Measurements from ENCODE around the gene RPS6KA2.

RPS6KA2 gene

GRCh38 chr6:166489301-166490155, 137.5 kb downstream of the RPS6KA2 start:
- H3K4me2 ChIP-seq (ENCODE audit: insufficient read depth, low read length): no peak overlapping the region

GRCh38 chr6:166488701-166489100, 138.3 kb downstream of the RPS6KA2 start:
- no peak for DNase-seq
- no peaks in the 10 kb centered on the region for H3K27me3 ChIP-seq (ENCODE audit: insufficient read depth, low read length, poor library complexity)
- H4K20me1 ChIP-seq (ENCODE audit: insufficient read depth, low read length): no peaks in the 10 kb centered on the region
- H3K9ac ChIP-seq (ENCODE audit: low read depth, low read length): peak overlapping the region; percentile 43
- no peaks in the 10 kb centered on the region for H3K9me3 ChIP-seq (ENCODE audit: insufficient read depth, low read length, severe bottlenecking)
- peak overlapping the region; percentile 42 for H3K4me2 ChIP-seq (ENCODE audit: insufficient read depth, low read length)
- TF ChIP-seq EZH2 (IDR thresholded peaks at IDR 0.05; ENCODE audit: borderline replicate concordance, low read depth, low read length, severe bottlenecking) (no peak), CTCF (IDR thresholded peaks at IDR 0.05; ENCODE audit: borderline replicate concordance, extremely low read depth, low read length, poor library complexity, severe bottlenecking) (no peak)
- peak overlapping the region in 1 of 2 experiments; percentile 17; a peak in 2 of 4 replicates for H3K4me3 ChIP-seq (ENCODE audit: low read depth in 1 of 2, low read length in 2 of 2)
- H3K79me2 ChIP-seq (ENCODE audit: insufficient read depth, low read length): no peaks in the 10 kb centered on the region
- peak overlapping the region; percentile 57 for H2AFZ ChIP-seq (ENCODE audit: low read depth, low read length)
- ATAC-seq (ENCODE audit: insufficient read depth, low read depth): no peak
- H3K4me1 ChIP-seq (ENCODE audit: insufficient read depth, low read length): peaks cover 23% of the 10 kb centered on the region
- peak overlapping the region; percentile 97 for H3K27ac ChIP-seq (ENCODE audit: low read length)
- no peaks in the 10 kb centered on the region for H3K36me3 ChIP-seq (ENCODE audit: insufficient read depth, low read length)

More at GRCh38 chr6:166489301-166490155, 137.5 kb downstream of the RPS6KA2 start:
- Histone ChIP-seq H2AFZ (ENCODE audit: low read depth, low read length) (no peak overlapping the region), H3K27me3 (ENCODE audit: insufficient read depth, low read length, poor library complexity) (no peaks in the 10 kb centered on the region), H3K27ac (ENCODE audit: low read length) (no peak overlapping the region), H4K20me1 (ENCODE audit: insufficient read depth, low read length) (no peaks in the 10 kb centered on the region), H3K4me1 (ENCODE audit: insufficient read depth, low read length) (peaks cover 23% of the 10 kb centered on the region), H3K79me2 (ENCODE audit: insufficient read depth, low read length) (no peaks in the 10 kb centered on the region), H3K36me3 (ENCODE audit: insufficient read depth, low read length) (no peaks in the 10 kb centered on the region), H3K4me3 (ENCODE audit: low read depth in 1 of 2, low read length in 2 of 2) (no peak overlapping the region), H3K9me3 (ENCODE audit: insufficient read depth, low read length, severe bottlenecking) (no peaks in the 10 kb centered on the region), H3K9ac (ENCODE audit: low read depth, low read length) (no peak overlapping the region)
- no peak for TF ChIP-seq EZH2 (IDR thresholded peaks at IDR 0.05; ENCODE audit: borderline replicate concordance, low read depth, low read length, severe bottlenecking)
- TF ChIP-seq CTCF (IDR thresholded peaks at IDR 0.05; ENCODE audit: borderline replicate concordance, extremely low read depth, low read length, poor library complexity, severe bottlenecking): no peak
- DNase-seq (no peak), ATAC-seq (ENCODE audit: insufficient read depth, low read depth) (no peak)

- H3K9me3 ChIP-seq (ENCODE audit: insufficient read depth, low read length, severe bottlenecking): no peaks in the 10 kb centered on the region
- H3K4me3 ChIP-seq (ENCODE audit: low read depth in 1 of 2, low read length in 2 of 2): peak overlapping the region in 1 of 2 experiments; percentile 44; a peak in 2 of 4 replicates
- no peaks in the 10 kb centered on the region for H4K20me1 ChIP-seq (ENCODE audit: insufficient read depth, low read length)
- peak overlapping the region; percentile 97 for H3K27ac ChIP-seq (ENCODE audit: low read length)
- peak; percentile 88 for DNase-seq
- H3K36me3 ChIP-seq (ENCODE audit: insufficient read depth, low read length): no peaks in the 10 kb centered on the region
- H3K27me3 ChIP-seq (ENCODE audit: insufficient read depth, low read length, poor library complexity): no peaks in the 10 kb centered on the region
- H3K9ac ChIP-seq (ENCODE audit: low read depth, low read length): peak overlapping the region; percentile 52
- peak overlapping the region; percentile 57 for H2AFZ ChIP-seq (ENCODE audit: low read depth, low read length)
- peaks cover 23% of the 10 kb centered on the region for H3K4me1 ChIP-seq (ENCODE audit: insufficient read depth, low read length)
- TF ChIP-seq CTCF (IDR thresholded peaks at IDR 0.05; ENCODE audit: borderline replicate concordance, extremely low read depth, low read length, poor library complexity, severe bottlenecking) (no peak), EZH2 (IDR thresholded peaks at IDR 0.05; ENCODE audit: borderline replicate concordance, low read depth, low read length, severe bottlenecking) (no peak)
- peak overlapping the region; percentile 42 for H3K4me2 ChIP-seq (ENCODE audit: insufficient read depth, low read length)
- ATAC-seq (ENCODE audit: insufficient read depth, low read depth): peak; percentile 99
- no peaks in the 10 kb centered on the region for H3K79me2 ChIP-seq (ENCODE audit: insufficient read depth, low read length)
Observed at GRCh38 chr6:166488076-166488685, 138.9 kb downstream of the RPS6KA2 start.
